Activated T-helper 9 cell treated with anti-CD3 and anti-CD28 coated beads, Interleukin-2, amount 50 U/mL, for 16 hours (primary cell): ENCODE data around the gene MIPOL1.
A peak's percentile ranks its signal among the peaks of the same experiment; 100 is the strongest.

Experiments used
- DNase-seq: peaks from one replicate; pipeline ENCODE4 v3.0.0-alpha.2; 2020; ENCODE audit warnings: low read depth

MIPOL1 gene

GRCh38 chr14:37587131-37587803 lies 389.5 kb downstream of the MIPOL1 start:
- no peak for DNase-seq

GRCh38 chr14:37587881-37588666 lies 390.3 kb downstream of the MIPOL1 start:
- DNase-seq, result no peak

- no peak for DNase-seq
Measured at GRCh38 chr14:37588667-37588955, 390.9 kb downstream of the MIPOL1 start.

GRCh38 chr14:37588956-37589714 lies 391.4 kb downstream of the MIPOL1 start:
- no peak for DNase-seq

GRCh38 chr14:37589715-37590427 lies 392.1 kb downstream of the MIPOL1 start:
- DNase-seq, result no peak

- no peak for DNase-seq
Measured at GRCh38 chr14:37590428-37591139, 392.8 kb downstream of the MIPOL1 start.

- no peak for DNase-seq
Measured at GRCh38 chr14:37591311-37591940, 393.7 kb downstream of the MIPOL1 start.

- DNase-seq, result no peak
Measured at GRCh38 chr14:37591941-37592481, 394.3 kb downstream of the MIPOL1 start.

GRCh38 chr14:37592482-37593408 lies 395.0 kb downstream of the MIPOL1 start:
- DNase-seq, result no peak

GRCh38 chr14:37593511-37594237 lies 395.9 kb downstream of the MIPOL1 start:
- DNase-seq, result no peak

- DNase-seq, result no peak
Measured at GRCh38 chr14:37594238-37594970, 396.7 kb downstream of the MIPOL1 start.

GRCh38 chr14:37594971-37595808 lies 397.5 kb downstream of the MIPOL1 start, which contains the start of the genes FOXA1 and TTC6:
Gene FOXA1 (minus strand): TSS chr14:37595249. CDS start chr14:37594972, 277 bp downstream.
Gene TTC6 (plus strand): TSS chr14:37595629. CDS start chr14:37622065, 26,436 bp downstream.
- DNase-seq, result no peak

- DNase-seq, result peak; percentile 33
Measured at GRCh38 chr14:37595809-37596621, 398.3 kb downstream of the MIPOL1 start.

- no peak for DNase-seq
Measured at GRCh38 chr14:37596790-37597472, 399.2 kb downstream of the MIPOL1 start.

- no peak for DNase-seq
Measured at GRCh38 chr14:37597538-37597913, 399.8 kb downstream of the MIPOL1 start.
